Astrocyte of the hippocampus (primary cell): Measurements from ENCODE around the gene FAAH2.
"Not testable (repeated sequence)": the region's sequence is repeated elsewhere in the genome, so short reads cannot be mapped to it uniquely, and the experiment has no call there.

Experiments
- DNase-seq: peaks from one replicate; pipeline ENCODE4 v3.0.0; 2011; ENCODE audit warnings: low read depth, low spot score

FAAH2 gene

DNA sequence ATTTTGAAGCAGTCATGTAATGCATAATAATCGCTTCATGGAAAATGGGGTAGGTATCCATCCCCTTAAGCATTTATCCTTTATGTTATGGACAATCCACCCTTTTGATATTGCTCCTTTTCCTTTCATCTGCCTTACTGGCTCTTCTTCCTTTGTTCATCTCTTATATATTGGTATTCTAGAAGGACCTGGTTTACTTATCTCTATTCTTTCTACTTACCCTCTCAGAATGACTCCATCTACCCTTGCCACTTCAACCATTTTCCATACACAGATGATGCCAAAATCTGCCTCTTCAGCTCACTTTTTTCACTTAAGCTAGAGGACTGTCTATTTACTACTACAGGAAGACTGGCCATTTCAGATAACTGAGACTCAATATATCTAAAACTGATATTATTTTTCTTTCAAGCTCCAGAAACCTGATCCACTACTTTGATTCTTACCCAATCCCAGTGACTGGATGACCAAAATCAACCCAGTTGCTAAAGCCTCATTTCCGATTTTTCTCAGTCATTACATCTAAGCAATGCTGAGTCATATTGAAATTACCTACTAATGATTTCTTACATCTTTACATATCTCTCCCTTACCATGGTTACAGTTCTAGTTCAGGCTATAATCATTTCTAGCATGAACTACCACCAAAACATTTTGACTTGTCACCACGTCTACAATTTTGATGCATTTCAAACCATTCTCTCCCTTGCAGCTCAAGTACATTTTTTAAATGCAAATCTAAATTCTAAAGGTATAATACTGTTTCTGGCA lies 93.7 kb downstream of the FAAH2 start:
- no peak for DNase-seq

DNA sequence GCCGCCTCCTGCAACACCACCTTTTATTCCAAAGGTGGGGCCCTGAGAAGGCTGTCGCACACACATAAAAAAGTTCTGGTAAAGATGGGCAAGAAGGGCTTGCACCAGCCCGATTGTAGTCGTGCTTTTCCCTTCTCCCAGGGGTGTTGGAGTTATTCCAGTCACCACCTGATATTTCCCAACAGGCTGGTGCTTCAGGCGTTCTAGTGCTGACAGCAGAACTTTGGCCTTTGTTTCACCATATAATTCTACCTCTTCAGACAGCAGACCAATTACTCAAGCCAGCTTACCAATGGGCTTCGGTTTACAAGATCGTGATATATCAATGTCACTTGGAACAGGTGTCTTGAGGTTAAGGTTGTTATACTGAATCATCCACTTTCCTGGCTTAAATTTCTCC lies 107.7 kb downstream of the FAAH2 start:
- DNase-seq: not testable (repeated sequence)

DNA sequence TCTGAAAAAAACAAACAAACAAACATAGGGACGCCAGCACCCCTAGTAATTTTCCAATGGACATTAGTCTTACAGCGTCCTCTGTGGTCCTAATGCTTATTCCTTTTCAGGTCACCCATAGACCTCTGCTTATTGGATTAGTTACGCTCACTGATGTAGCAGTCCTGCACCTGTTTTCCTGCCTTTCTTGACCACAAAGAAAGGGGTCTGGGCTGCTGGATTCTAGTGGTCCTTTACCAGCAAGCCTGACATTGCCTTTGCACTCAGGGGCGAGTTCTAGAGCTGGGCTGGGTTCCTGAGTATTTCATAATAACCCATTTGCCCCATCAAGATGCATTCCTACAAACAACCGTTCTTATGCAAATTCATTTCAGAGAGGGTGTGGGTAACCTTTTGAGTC lies 116.7 kb downstream of the FAAH2 start:
- DNase-seq: not testable (repeated sequence)

DNA sequence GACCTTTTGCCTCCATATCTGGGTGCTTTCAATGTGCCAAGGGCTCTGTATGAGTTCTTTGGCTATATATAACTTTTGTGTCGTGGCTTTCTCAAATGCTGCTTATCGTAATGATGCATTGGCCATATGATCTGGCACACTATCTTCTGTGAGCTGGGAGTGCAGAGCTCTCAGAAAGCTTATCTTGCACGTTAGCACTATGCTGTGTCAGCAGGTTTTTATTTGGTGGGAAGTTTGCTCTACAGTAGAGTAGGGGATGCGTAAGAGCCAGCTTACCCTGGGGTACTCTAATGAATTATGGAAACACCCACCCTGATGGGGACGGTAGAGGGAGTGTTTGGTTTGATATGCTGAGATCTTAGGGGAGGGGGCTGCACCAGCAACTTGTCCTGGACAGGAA lies 119.6 kb downstream of the FAAH2 start:
- DNase-seq: no peak

DNA sequence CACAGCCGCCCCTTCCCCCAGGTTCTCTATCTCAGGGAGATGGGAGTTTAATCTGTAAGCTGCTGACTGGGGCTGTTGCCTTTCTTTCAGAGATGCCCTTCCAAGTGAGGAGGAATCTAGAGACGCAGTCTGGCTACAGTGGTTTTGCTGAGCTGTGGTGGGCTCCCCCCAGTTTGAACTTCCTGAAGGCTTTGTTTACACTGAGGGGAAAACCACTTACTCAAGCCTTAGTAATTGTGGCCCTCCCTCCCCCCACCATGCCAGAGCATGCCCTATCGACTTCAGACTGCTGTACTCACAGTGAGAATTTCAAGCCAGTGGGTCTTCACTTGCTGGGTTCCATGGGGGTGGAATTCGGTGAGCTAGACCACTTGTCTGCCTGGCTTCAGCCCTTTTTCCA lies 131.3 kb downstream of the FAAH2 start:
- DNase-seq: no peak

DNA sequence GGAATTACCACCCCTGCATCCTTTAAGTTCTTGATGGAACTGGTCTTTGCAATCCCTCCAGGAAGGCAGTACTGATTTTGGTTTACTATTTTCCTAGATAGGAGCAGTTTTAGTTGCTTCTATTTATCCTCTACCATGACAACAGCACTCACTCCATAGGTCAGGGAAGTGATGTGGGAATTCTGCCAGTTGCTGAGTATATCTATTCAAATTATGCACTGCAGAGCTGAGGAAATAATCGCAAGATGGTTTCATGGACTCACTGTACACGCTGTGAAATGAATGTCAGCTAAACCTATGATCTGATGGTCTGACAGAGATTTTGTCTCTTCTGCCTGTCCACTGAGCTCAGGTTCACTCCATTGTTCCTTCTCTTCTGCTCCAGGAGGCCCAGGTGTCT lies 135.8 kb downstream of the FAAH2 start:
- no peak for DNase-seq

DNA sequence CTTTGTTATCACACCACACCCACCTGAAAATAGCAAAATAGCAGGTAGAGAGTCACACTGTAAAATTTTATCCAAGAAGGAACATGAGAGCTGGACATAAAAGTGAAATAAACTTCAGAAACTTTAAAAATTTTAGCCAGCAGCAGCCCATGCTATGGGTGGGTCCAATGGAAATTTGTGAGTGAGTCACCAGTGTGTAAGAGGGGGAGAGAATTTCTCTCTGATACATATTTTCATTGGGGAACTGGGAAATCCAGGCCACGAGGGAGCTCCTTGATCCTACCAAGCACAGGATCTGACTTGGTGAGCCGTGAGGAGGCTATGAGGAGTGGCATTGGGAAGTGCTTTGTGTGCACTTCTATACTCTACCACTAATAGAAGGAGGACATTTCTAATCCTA lies 136.3 kb downstream of the FAAH2 start:
- no peak for DNase-seq

DNA sequence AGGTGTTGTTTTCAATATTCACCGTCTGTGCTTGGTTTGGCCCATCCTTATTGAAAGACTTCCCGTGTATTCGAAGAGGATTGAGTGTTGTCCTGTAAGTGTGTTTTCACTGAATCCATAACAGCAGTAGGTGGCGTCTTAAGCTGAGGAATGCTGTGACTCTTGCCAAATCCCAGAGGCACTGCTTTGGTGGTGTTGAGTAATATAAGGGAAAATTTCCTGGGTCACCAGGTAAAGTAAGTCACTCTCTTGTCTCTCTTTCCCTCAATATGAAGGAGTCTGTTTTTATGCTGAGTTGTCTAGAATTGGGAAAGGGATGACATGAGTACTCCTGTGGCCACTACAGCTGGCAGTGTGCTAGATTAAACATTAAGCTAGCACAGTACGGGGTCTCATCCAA lies 158.6 kb downstream of the FAAH2 start:
- no peak for DNase-seq

DNA sequence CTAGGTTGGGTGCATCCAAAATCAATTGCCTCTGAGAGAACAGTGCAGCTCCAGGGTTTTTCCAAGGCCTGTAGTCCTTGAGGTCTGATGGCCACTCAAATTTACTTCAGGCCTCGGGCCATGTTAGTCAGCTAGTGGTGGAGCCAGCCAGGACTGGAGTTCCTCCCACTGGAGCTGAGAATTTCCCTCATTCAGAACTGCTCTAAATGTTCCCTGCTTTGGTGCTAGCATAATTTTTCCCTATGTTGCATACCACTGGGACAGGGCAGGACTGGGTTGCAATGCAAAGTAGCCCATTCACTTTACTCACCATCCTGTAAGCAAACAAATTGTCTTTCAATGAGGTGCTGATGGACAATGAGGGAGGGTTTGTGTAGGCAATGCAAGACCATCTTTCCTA lies 159.3 kb downstream of the FAAH2 start:
- no peak for DNase-seq

DNA sequence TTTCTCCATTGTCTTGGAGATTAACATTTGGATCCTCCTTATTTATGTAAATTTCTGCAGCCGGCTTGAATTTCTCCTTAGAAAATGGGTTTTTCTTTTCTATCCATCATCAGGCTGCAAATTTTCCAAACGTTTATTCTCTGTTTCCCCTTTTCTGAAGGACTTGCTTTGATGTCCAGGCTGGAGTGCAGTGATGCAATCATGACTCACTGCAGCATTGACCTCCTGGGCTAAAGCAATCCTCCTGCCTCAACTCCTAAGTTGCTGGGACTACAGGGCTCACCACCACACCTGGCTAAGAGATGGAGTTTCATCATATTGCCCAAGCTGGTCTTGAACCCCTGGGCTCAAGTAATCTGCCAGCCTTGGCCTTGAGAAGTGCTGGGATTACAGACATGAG lies 161.3 kb downstream of the FAAH2 start:
- DNase-seq: no peak

DNA sequence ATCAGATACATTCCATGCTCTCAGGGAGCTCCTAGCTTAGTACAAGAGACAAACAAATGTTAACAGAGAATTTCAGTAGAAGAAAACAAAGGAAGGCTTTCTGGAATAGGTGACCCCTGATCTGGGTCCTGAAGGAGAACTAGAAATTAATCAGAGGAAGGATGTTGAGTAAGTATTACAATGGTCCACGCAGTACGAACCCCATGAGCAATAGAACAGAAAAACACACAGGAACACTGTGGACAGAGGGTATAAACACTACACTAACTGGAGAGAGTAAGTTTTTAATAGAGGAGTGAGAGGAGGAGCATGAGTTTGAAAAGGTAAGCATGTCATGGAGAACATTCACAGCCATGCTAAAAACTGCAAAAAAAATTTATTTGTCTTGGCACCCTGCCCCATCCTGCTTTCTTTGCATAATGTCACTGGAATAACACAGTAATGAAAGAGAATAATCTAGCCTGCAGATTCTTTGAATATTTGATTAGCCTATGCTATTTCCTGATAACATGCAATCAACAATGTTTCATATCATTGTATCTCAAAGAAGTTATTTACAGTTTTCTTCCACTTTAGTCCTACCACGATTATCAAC lies 165.0 kb downstream of the FAAH2 start:
- no peak for DNase-seq

DNA sequence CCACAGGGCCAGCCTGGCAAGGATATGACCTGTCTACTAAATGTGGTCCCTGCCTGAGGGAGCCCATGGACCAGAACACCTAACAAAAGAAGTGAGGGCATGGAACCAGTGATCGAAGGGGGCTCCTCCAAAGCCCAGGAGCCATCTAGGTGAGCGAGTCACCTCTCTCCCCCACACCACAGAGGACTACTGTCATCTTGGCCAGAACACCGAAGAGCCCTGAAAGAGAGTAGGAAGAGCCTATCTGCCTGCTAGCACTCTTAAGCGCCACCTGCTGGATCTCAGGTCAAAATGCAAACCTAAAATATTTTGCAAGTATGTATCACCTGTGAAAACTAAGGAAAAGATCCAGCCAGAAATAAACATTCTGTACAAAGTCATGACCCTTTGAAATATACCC lies 167.4 kb downstream of the FAAH2 start:
- DNase-seq: no peak

DNA sequence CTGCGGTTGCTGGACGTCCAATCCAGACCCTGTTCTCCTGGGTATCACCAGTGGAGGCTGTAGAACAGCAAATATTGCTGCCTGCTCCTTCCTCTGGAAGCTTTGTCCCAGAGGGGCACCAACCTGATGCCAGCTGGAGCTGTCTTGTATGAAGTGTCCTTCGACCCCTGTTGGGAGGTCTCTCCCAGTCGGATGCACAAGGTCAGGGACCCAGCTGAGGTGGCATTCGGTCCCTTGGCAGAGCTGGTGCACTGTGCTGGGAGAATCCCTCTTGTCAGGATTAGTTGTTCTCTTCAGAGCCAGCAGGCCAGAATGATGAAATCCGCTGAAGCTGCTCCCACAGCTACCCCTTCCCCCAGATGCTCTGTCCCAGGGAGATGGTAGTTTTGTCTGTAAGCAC lies 195.0 kb downstream of the FAAH2 start:
- DNase-seq: no peak

DNA sequence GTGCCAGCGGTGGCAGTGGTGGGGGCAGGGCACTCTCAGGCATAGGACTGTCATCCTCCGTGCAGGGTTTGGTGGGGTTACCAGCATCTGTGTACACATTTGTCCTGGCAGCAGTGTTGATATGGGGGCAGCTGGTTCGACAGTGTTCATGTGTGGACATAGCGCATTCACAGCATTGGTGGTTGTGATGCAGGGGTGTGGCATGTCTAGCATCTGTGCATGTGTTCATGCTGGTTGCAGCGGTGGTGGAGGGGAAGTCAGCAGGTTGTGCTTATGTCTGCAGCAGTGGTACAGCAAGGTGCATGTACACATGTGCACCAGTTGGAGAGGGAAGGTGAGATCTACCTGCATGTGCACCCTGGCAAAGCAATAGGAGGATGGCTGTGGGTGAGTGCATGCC lies 230.0 kb downstream of the FAAH2 start:
- DNase-seq: no peak

DNA sequence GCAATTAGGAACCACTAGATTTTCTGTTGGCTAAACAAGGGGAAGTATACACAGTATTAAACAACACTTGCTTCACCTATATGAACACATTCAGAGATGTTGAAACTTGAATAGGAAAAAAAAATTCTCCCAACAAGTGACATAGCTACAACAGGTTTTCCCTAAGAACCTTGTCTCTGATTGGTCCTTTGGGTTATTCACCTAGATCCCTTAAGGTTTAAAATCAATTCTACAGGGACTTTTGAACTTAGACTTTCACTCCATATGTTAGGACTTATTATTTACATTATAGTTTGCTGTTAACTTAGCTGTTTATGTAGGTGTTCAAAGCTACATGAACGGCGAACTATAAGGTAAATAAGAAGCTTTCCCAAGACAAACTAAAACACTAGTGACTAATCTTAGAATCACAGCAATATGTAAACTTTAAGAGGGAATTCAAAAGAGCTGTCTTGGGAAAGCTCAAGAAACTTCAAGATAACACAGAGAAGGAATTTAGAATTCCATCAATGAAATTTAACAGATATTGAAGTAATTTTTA lies 233.1 kb downstream of the FAAH2 start:
- DNase-seq: no peak

DNA sequence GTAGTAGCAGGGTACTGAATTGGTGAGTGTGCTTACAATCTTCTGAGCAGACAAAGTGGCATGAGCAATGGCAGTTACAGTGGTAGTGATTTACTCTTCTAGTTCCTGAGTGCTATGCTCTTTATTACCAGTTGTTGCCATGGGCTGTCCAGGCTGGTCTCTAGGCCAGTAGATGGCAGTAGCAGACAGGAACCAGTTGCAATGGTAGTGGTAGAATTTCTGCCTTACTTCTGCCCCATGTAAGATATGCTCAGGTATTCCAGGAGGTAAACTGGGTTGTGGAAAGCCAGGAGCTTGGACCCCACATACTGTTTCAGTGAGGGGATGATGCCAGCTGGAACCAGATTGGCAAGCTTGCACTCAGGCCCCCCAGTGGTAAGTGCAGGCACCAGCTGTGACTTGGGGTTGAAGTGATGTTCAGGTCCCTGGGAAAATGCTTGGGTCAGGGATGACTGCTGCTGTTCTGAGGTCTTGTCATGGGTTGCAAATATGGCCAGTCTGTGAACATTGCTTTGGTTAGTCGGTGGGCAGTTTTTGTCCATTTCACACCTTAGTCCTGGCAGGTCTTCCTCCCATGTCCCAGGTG lies 242.3 kb downstream of the FAAH2 start:
- DNase-seq: no peak
